Stimulated activated CD8-positive, alpha-beta memory T cell treated with anti-CD3 and anti-CD28 coated beads, Interleukin-4, amount 100 ng/mL, for 48 hours (primary cell): ENCODE results near the gene SLC35C1.

Experiments
- DNase-seq: peaks from one replicate; pipeline ENCODE4 v3.0.0-alpha.2; 2020

The SLC35C1 gene

DNA sequence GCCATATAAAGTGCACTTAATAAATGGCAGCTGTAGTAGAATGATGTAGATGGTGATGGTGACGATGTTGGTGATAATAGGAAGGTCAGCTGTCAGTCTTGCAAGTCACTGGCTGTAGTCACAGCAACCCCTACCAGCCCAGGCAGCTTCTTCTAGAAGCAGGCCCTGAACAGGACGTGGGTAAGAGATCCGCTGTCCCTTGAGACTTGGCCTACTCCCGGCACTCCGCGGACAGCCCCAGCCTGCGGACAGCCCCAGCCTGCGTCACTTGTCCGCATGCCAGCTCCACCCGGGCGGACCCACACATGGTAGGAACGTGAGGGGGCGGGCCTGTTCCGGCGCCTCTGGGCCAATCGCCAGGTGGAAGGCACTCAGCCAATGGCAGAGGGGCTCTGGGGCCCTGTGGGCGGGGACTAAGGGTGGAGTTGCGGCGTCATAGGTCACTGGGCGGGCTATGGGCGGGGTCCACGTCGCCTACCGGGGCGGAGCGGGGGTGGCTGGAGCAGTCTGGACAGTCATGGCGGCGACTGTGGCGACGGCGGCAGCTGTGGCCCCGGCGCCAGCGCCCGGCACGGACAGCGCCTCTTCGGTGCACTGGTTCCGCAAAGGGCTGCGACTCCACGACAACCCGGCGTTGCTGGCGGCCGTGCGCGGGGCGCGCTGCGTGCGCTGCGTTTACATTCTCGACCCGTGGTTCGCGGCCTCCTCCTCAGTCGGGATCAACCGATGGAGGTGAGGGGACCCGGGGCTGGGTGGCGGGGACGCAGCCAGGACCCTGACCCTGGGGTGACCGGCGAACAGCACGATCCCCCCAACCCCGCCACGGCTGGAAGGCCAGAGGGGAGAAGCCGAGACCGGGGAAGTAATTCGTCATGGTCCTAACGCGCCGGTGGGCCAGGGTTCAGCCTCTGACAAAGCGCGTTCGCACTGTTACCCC is 42.3 kb downstream of the SLC35C1 start, which contains the start of gene CRY2:
Gene CRY2 (plus strand): TSS at position 502 of the 937 bp plus-strand sequence. CDS start 16 bp downstream, at position 518.
- DNase-seq, result peak; percentile 100

- DNase-seq, result peak; percentile 54
Observed at GRCh38 chr11:45847911-45848316, 43.0 kb downstream of the SLC35C1 start.

DNA sequence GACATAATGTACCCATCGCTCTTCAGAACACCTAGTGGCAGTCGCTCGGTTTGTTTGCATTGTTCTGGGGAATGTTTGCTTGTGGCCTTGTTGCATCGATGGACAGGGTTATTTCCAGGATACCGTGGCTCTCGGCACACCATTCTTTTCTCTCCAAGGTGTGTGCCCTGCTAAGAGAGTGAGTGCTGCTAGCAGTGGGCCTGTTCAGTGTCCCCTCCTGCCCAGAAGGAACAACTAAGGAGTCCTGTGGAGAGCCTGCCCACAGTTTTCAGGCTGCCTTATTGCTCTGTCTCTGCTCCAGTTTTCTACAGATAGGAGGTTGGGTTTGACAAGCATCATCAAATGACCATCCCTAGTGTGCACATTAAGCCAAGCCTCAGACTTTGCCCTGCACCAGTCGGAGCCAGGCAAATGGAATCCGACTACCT is 43.7 kb downstream of the SLC35C1 start:
- no peak for DNase-seq

- no peak for DNase-seq
Observed at GRCh38 chr11:45850446-45850845, 45.5 kb downstream of the SLC35C1 start.

DNA sequence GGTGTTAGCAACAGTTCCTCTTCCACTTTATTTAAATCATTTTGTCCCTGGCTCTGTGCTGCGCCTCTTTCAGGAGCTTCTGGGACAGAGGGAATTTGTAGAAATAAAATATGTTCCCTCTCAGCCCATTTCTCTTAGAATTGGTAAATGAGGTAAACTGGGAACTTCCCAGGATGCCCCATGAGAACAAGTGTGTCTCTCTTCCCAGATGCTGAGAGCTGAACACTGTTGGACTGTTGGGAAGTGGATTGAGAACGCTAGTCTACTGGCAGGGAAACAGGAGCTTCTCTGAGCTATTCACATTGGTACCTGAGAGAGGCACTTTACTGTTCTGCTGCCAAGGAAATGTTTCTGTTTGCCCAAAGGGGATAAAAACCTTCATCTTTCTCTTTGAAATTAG is 46.3 kb downstream of the SLC35C1 start:
- DNase-seq, result no peak

GRCh38 chr11:45852018-45852711 is 47.2 kb downstream of the SLC35C1 start:
- DNase-seq, result no peak

- no peak for DNase-seq
Observed at GRCh38 chr11:45852712-45853101, 47.8 kb downstream of the SLC35C1 start.

DNA sequence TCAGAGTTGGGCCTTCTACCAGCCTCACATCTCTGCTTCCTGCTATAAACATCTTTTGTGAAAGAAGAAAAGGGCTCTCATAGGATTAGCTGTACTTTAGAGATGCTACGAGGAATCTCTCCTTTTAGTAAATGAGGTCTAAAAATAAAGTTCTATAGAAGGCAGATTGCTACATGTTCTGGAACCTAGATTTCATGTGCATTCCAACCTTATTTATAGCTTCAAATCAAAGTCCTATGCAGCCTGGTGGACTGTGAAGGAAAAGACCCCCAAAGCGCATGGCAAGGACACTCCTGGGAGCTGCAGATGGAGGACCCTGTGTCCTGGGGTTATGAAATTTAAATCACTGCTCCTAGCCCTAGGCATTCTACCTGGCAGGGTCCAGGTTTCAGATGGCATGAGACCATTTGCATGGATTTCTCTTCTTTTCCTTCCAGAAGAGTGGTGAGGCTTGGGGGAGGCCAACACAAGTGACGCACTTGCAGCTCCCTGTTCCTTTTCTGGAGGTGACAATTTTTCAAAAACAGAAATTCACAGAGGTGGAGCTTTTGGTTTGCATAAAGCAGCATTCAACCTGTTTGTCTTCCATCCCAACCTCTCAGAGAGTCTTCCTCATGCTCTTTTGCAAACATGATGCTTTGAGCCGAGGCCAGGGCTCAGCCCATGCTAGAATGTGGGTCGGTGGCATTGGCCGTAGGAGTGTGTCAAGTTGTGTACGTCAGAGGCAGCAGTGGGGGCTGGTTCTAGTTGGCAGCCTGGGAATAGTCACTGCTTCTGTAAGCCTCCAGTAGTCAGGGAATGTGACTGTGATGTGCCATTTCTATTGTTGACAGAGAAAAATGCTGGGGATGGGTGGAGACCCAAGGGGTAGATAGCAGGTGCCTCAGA is 48.6 kb downstream of the SLC35C1 start:
- DNase-seq, result no peak

DNA sequence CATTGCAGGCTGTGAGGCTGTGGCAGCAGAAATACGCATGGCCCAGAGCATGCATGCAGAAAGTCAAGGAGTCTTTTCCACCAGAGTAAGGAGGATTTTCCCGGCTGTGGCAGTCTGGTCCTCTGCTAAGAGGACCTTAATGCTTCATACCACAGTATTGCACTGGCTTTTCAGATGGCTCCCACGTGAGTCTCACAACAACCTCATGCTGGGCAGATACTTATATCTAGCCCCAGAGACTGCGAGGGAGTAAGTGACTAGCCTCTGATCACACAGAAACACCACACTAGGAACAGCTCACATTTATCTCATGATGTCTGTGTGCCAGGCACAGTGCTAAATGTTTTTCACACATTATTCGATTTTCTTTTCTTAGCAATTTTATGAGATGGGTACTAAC is 50.4 kb downstream of the SLC35C1 start:
- no peak for DNase-seq

GRCh38 chr11:45856044-45856468 is 51.1 kb downstream of the SLC35C1 start:
- no peak for DNase-seq

GRCh38 chr11:45857961-45858474 is 53.1 kb downstream of the SLC35C1 start:
- DNase-seq, result no peak

DNA sequence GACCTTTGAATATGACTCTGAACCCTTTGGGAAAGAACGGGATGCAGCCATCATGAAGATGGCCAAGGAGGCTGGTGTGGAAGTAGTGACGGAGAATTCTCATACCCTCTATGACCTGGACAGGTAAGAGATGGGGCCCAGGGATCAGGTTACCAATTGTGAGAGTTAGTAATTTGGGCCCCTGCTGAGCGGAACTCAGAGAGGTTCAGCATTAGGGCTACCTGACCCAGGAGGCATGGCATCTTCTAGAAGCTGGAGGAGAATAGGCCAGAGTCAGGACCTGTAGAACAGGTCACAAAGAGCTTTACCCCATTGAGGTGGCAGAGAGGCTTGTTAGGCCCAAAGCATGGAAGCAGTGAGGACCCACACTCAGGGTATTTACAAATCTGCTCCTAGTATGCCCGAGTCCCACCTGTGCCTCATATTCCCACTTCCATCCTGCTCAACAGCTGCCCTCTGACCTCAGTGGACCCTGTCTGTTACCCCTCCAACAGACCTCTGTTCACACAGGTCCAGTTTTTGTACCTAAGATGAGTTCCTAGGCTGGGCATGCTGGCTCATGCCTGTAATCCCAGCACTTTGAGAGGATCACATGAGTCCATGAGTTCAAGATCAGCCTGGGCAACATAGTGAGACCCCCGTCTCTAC is 53.9 kb downstream of the SLC35C1 start:
- no peak for DNase-seq

DNA sequence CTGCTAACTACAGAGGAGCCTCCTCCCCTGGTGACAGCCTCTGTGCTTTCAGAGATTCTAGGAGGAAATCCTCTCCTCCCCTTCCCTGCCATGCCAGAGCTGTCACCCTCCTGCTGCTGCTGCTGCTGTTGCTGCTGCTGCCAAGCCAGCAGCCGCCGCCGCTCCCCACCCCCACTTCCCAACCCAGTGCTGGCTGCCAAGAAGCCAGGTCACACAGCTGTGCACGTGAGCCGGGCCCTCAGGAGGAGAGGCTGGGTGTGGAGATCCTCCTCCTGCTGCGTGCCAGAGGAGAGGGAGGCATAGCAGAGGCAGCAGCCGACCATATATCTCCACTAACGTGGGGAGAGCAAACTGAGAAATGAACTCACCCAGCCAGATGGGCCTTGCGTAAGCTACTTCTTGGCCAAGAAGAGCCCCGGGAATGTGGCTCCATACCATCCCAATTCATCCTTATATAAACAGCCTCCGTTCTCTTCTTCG is 54.8 kb downstream of the SLC35C1 start:
- no peak for DNase-seq

DNA sequence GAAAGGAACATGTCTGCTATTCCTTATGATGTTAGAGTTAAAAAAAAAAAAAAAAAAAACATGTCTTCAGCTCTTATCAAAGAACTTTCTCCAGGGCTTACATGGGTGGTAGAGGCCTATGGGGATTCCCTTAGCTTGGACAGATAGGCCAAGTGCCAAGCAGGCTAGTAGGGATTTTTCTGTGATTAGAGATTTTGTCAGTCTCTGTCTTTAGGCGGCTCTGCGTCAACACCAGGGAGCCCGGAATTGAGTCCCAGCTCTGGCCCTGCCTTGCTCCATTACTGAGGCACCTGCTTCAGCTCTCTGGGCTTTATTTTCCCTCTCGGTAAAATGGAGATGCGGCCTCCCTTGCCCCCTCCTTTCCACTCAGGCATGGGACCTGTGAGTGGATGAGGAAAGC is 55.4 kb downstream of the SLC35C1 start:
- DNase-seq, result no peak

DNA sequence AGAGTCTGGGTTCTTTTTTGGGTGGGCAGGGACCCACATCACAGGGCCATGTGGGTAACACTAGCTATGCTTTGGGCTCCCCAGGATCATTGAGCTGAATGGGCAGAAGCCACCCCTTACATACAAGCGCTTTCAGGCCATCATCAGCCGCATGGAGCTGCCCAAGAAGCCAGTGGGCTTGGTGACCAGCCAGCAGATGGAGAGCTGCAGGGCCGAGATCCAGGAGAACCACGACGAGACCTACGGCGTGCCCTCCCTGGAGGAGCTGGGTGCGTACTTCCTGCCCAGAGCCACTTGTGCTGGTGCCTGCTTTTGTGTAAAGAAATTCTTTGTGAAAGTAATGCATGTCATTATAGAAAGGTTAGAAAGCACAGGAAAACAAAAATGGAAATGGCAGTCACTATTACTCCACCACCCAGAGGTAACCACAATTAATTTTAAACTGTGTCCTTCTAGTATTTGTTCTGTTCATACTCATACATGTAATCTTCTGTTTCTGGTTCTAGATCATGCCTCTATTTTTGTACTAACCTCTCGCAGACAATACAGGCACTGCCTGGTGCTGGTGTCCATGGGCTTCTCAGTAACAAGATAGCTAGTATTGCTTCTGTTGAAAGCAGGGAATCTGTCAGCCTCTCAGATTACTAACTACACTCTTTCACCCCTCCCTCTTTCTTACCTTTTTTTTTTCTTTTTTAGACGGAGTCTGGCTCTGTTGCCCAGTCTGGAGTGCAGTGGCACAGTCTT is 56.0 kb downstream of the SLC35C1 start:
- no peak for DNase-seq
